K562 (cell line): Measurements from ENCODE around the gene PPIF. TPM values are rescaled to one million over a fixed set of nuclear protein-coding genes. Genes with fewer than 3 reads are reported as not detected.

Source experiments
- CEBPG ChIP-seq, 3 experiments: fragments of 200-800 bp in 1 of 3; sonication (Bioruptor generic) in 1 of 3; sonication (generic) in 1 of 3; formaldehyde crosslinking in 1 of 3; IDR thresholded peaks in 2 of 3; conservative IDR thresholded peaks in 1 of 3; 2 replicates each; pipeline versions ENCODE4 v1.6.1 to v1.8.0; 2016 to 2022; ENCODE audit warnings: missing compliant biosample characterization in 2 of 3, missing genetic modification characterization in 2 of 3, mild to moderate bottlenecking in 1 of 3, missing genetic modification reagents in 1 of 3
- ETV5 ChIP-seq: sonication (generic); formaldehyde crosslinking; IDR thresholded peaks from 2 replicates; pipeline ENCODE4 v1.4.0; 2020; ENCODE audit warnings: low read depth, mild to moderate bottlenecking, missing genetic modification reagents
- FOXP1 ChIP-seq: sonication (generic); formaldehyde crosslinking; IDR thresholded peaks from 2 replicates; pipeline ENCODE4 v1.8.0; 2022; ENCODE audit warnings: mild to moderate bottlenecking, missing genetic modification reagents
- MGA ChIP-seq: fragments of 450-650 bp; IDR thresholded peaks from 2 replicates; pipeline ENCODE4 v1.6.1; 2016; ENCODE audit warnings: mild to moderate bottlenecking, moderate library complexity
- VEZF1 ChIP-seq: fragments of 200-800 bp; sonication (Bioruptor generic); IDR thresholded peaks from 2 replicates; pipeline ENCODE4 v1.6.1; 2017; ENCODE audit warnings: missing genetic modification characterization, missing compliant biosample characterization
- polyA plus RNA-seq, 8 experiments: library from polyadenylated mRNA; depleted of rRNA in 4 of 8; stranded (reverse) in 5 of 8; unstranded in 3 of 8; fragments of >200 nt; fragmentation: Nextera tagmentation in 2 of 8; fragmentation: Illumina TruSeq in 1 of 8; extraction: Ambion mirVana in 2 of 8; extraction: Trizol in 1 of 8; gene quantifications; 2 replicates each; pipeline versions ENCODE4 v1.2.1 to v1.2.3, GENCODE V29; 2011 to 2014; ENCODE audit warnings: inconsistent platforms in 1 of 8, missing spikeins in 1 of 8
- total RNA-seq, 7 experiments: library from RNA; depleted of rRNA in 6 of 7; stranded (reverse); fragments of >200 nt in 6 of 7; fragmentation: Illumina TruSeq in 2 of 7; extraction: Trizol in 2 of 7; gene quantifications; 2 replicates each; pipeline versions ENCODE4 v1.2.1 to v1.2.3, GENCODE V29; 2011 to 2021; ENCODE audit warnings: low replicate concordance in 1 of 7

Gene PPIF
- total and polyA plus RNA-seq, 9 of the 15 experiments (the other 6 are each of a cell fraction or from before 2014, with no cell fraction given), result 40.9 to 287 (median 117) TPM

- TF ChIP-seq CEBPG (CRISPR knock-in tag; IDR thresholded peaks at IDR 0.05) (no peak), CEBPG (tag; conservative IDR thresholded peaks at IDR 0.05 in 1 of 2, IDR thresholded peaks at IDR 0.05 in 1 of 2) (peak in 1 of 2 experiments; percentile 45; a peak in 1 of 4 replicates), VEZF1 (CRISPR knock-in tag) (peak; percentile 86), MGA (no peak), FOXP1 (CRISPR knock-in tag) (no peak), ETV5 (CRISPR knock-in tag) (peak; percentile 43; the same call in 1 of the 2 replicates)
- TF ChIP-seq, all 486 proteins: peak for 13
Measured at GRCh38 chr10:79404231-79404609, 57.0 kb downstream of the PPIF start (continued).
